GM23248 (cell line): ENCODE measurements around the gene PLBD2.

Experiments
- EZH2 ChIP-seq: fragments of 200-600 bp; sonication (generic); IDR thresholded peaks from 2 replicates; pipeline ENCODE4 v1.6.1; 2018; ENCODE audit warnings: antibody characterized with exemption, mild to moderate bottlenecking; ENCODE audit not compliant: insufficient read depth, poor library complexity, severe bottlenecking
- EZH2phosphoT487 ChIP-seq: fragments of 200-600 bp; sonication (generic); IDR thresholded peaks from 2 replicates; pipeline ENCODE4 v1.6.1; 2018; ENCODE audit warnings: antibody characterized with exemption, moderate library complexity, mild to moderate bottlenecking, low read depth; ENCODE audit not compliant: insufficient read depth

DNA sequence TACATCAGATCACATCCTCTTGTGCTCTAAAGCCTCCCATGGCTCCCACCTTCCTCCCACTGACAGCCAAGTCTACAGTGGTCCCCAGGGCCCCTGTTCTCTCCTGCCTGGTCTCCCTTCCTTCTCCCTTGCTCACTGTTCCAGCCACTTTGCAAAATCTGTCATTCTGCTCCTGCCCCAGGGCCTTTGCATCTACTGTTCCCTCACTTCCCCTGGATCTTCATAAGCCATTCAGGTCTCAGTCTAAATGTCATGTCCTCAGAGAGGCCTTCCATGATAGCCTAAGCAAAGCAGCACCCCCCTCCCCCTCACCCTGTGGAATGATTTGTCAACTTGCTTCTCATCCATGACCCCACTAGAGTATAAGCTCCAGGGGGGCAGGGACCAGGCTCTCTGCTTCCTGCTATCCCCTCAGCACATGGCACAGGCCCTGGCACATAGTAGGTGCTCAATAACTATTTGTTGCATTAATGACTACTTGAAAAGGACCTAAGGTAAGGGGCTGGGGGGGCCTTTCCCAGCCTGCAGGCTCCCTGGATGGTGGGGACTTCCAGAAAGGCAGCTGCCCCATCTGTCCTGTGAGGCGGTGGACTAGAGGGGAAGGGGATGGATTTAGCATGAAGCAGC, 28.5 kb upstream of the PLBD2 start:
- TF ChIP-seq EZH2 (no peak), EZH2phosphoT487 (no peak)
